Activated naive CD4-positive, alpha-beta T cell treated with anti-CD3 and anti-CD28 coated beads, Interleukin-2, amount 10 ng/mL, durations not matched to agents 7 days and 5 days (primary cell): ENCODE results near the gene PDE6D.

ENCODE experiments used
- CTCF ChIA-PET: fragments of 350-600 bp; sonication (Branson Sonifier 250); formaldehyde crosslinking; loops from one replicate; lab custom pipeline; 2021; ENCODE audit warnings: antibody characterized with exemption; lab: Charles Lee
- DNase-seq: peaks from one replicate; pipeline ENCODE4 v3.0.0-alpha.2; 2020
- H3K27ac Mint-ChIP-seq: one replicate; pipeline ENCODE4 v1.8.0; 2021; ENCODE audit warnings: mild to moderate bottlenecking, moderate library complexity, mixed read lengths
- H3K27me3 Mint-ChIP-seq: one replicate; pipeline ENCODE4 v1.8.0; 2021; ENCODE audit warnings: mild to moderate bottlenecking, mixed read lengths
- H3K36me3 Mint-ChIP-seq: one replicate; pipeline ENCODE4 v1.8.0; 2021; ENCODE audit warnings: mixed read lengths
- H3K4me1 Mint-ChIP-seq: one replicate; pipeline ENCODE4 v1.8.0; 2021; ENCODE audit warnings: mixed read lengths
- H3K4me3 Mint-ChIP-seq: one replicate; pipeline ENCODE4 v1.8.0; 2021; ENCODE audit warnings: mild to moderate bottlenecking, moderate library complexity, mixed read lengths
- H3K9me3 Mint-ChIP-seq: one replicate; pipeline ENCODE4 v1.8.0; 2021; ENCODE audit warnings: mixed read lengths

PDE6D gene

GRCh38 chr2:231786917-231787292 is 5.8 kb upstream of the PDE6D start:
- Mint-ChIP-seq H3K4me3 (peak overlapping the region; percentile 79), H3K27me3 (no peaks in the 10 kb centered on the region), H3K9me3 (no peaks in the 10 kb centered on the region), H3K36me3 (peaks cover 28% of the 10 kb centered on the region), H3K27ac (peak overlapping the region; percentile 62), H3K4me1 (peaks cover 53% of the 10 kb centered on the region)
- CTCF ChIA-PET = interaction anchor here (1.5 kb wide), 1 partner anchor 10 kb away, joined by 5 read pairs; no protein-coding TSS in a partner anchor
- no peak for DNase-seq

- peak; percentile 85 for DNase-seq
- Mint-ChIP-seq H3K4me1 (peaks cover 56% of the 10 kb centered on the region), H3K27ac (peak within 1 kb of the TSS; percentile 62), H3K36me3 (peaks cover 23% of the 10 kb centered on the region), H3K4me3 (peak within 1 kb of the TSS; percentile 79), H3K27me3 (no peaks in the 10 kb centered on the region), H3K9me3 (no peaks in the 10 kb centered on the region)
- CTCF ChIA-PET = interaction anchor here (1.0 to 1.9 kb wide), 5 partner anchors 10 to 606 kb away, joined by 3 to 6 read pairs (median 3); no protein-coding TSS in a partner anchor
Observed at GRCh38 chr2:231786177-231786916, 5.3 kb upstream of the PDE6D start, which contains the start of gene COPS7B. TSS of gene COPS7B (plus strand) at chr2:231786445. CDS start at chr2:231788571, 2,126 bp downstream.

GRCh38 chr2:231785822-231786176 is 4.7 kb upstream of the PDE6D start:
- Mint-ChIP-seq H3K9me3 (no peaks in the 10 kb centered on the region), H3K4me3 (peak overlapping the region; percentile 79), H3K36me3 (peaks cover 20% of the 10 kb centered on the region), H3K4me1 (peaks cover 59% of the 10 kb centered on the region), H3K27me3 (peaks cover 5% of the 10 kb centered on the region), H3K27ac (peak overlapping the region; percentile 50)
- CTCF ChIA-PET = interaction anchor here (1.0 to 1.9 kb wide), 6 partner anchors 10 to 607 kb away, joined by 3 to 6 read pairs (median 3); no protein-coding TSS in a partner anchor
- DNase-seq = no peak

- DNase-seq = no peak
- no peaks in the 10 kb centered on the region for H3K9me3 Mint-ChIP-seq
- CTCF ChIA-PET = interaction anchor here (1.0 to 1.9 kb wide), 6 partner anchors 10 to 607 kb away, joined by 3 to 6 read pairs (median 3); no protein-coding TSS in a partner anchor
Observed at GRCh38 chr2:231785413-231785812, 4.3 kb upstream of the PDE6D start.

GRCh38 chr2:231781798-231782726 is 980 bp upstream of the PDE6D start:
- Mint-ChIP-seq H3K36me3 (no peaks in the 10 kb centered on the region), H3K27me3 (peaks cover 12% of the 10 kb centered on the region), H3K4me3 (peak overlapping the region; percentile 88), H3K27ac (peak overlapping the region; percentile 92), H3K9me3 (no peaks in the 10 kb centered on the region), H3K4me1 (peaks cover 65% of the 10 kb centered on the region)
- peak; percentile 45 for DNase-seq
- CTCF ChIA-PET = no interaction called here

More at GRCh38 chr2:231785413-231785812, 4.3 kb upstream of the PDE6D start:
- Mint-ChIP-seq H3K36me3 (peaks cover 20% of the 10 kb centered on the region), H3K27me3 (peaks cover 8% of the 10 kb centered on the region), H3K27ac (no peak overlapping the region), H3K4me1 (peaks cover 59% of the 10 kb centered on the region), H3K4me3 (peak overlapping the region; percentile 79)

- CTCF ChIA-PET = interaction anchor here (1.0 kb wide), 1 partner anchor 8 kb away, joined by 3 read pairs; no protein-coding TSS in a partner anchor
- Mint-ChIP-seq H3K36me3 (no peaks in the 10 kb centered on the region), H3K9me3 (no peaks in the 10 kb centered on the region), H3K4me3 (peak overlapping the region; percentile 88), H3K27ac (peak overlapping the region; percentile 45), H3K27me3 (peaks cover 12% of the 10 kb centered on the region), H3K4me1 (peaks cover 50% of the 10 kb centered on the region)
- peak; percentile 40 for DNase-seq
Observed at GRCh38 chr2:231780123-231780908, 766 bp downstream of the PDE6D start.

GRCh38 chr2:231769170-231770136 is 11.6 kb downstream of the PDE6D start:
- no peaks in the 10 kb centered on the region for H3K27me3 Mint-ChIP-seq
- H3K4me3 Mint-ChIP-seq = no peak overlapping the region
- CTCF ChIA-PET = interaction anchor here (0.8 kb wide), 2 partner anchors 9 to 157 kb away, joined by 3 read pairs; no protein-coding TSS in a partner anchor
- H3K4me1 Mint-ChIP-seq = peaks cover 33% of the 10 kb centered on the region
- H3K36me3 Mint-ChIP-seq = no peaks in the 10 kb centered on the region
- DNase-seq = no peak
- H3K9me3 Mint-ChIP-seq = no peaks in the 10 kb centered on the region
- H3K27ac Mint-ChIP-seq = no peak overlapping the region

- Mint-ChIP-seq H3K36me3 (peaks cover 3% of the 10 kb centered on the region), H3K27me3 (no peaks in the 10 kb centered on the region), H3K27ac (peak overlapping the region; percentile 0), H3K4me3 (no peak overlapping the region), H3K9me3 (no peaks in the 10 kb centered on the region), H3K4me1 (peaks cover 39% of the 10 kb centered on the region)
- CTCF ChIA-PET = interaction anchor here (1.8 kb wide), 1 partner anchor 50 kb away, joined by 6 read pairs; no protein-coding TSS in a partner anchor
- DNase-seq = no peak
Observed at GRCh38 chr2:231765496-231765929, 15.6 kb downstream of the PDE6D start.

GRCh38 chr2:231764760-231765159 is 16.3 kb downstream of the PDE6D start:
- H3K27ac Mint-ChIP-seq = no peak overlapping the region
- CTCF ChIA-PET = interaction anchor here (0.9 kb wide), 1 partner anchor 36 kb away, joined by 3 read pairs; no protein-coding TSS in a partner anchor
- no peak for DNase-seq

GRCh38 chr2:231764124-231764523 is 17.0 kb downstream of the PDE6D start:
- Mint-ChIP-seq H3K36me3 (peaks cover 3% of the 10 kb centered on the region), H3K27ac (peak overlapping the region; percentile 15)

More at GRCh38 chr2:231764760-231765159, 16.3 kb downstream of the PDE6D start:
- Mint-ChIP-seq H3K36me3 (peaks cover 3% of the 10 kb centered on the region), H3K27me3 (no peaks in the 10 kb centered on the region), H3K4me1 (peaks cover 33% of the 10 kb centered on the region), H3K9me3 (no peaks in the 10 kb centered on the region), H3K4me3 (no peak overlapping the region)

GRCh38 chr2:231761735-231762134 is 19.3 kb downstream of the PDE6D start:
- no peak overlapping the region for H3K4me3 Mint-ChIP-seq
- peaks cover 25% of the 10 kb centered on the region for H3K4me1 Mint-ChIP-seq
- peaks cover 3% of the 10 kb centered on the region for H3K36me3 Mint-ChIP-seq
- no peak overlapping the region for H3K27ac Mint-ChIP-seq
- no peaks in the 10 kb centered on the region for H3K27me3 Mint-ChIP-seq
- DNase-seq = no peak
- no peaks in the 10 kb centered on the region for H3K9me3 Mint-ChIP-seq
- CTCF ChIA-PET = interaction anchor here (1.9 kb wide), 1 partner anchor 48 kb away, joined by 4 read pairs; no protein-coding TSS in a partner anchor

More at GRCh38 chr2:231764124-231764523, 17.0 kb downstream of the PDE6D start:
- no peak for DNase-seq
- Mint-ChIP-seq H3K9me3 (no peaks in the 10 kb centered on the region), H3K4me1 (peaks cover 26% of the 10 kb centered on the region), H3K4me3 (no peak overlapping the region), H3K27me3 (no peaks in the 10 kb centered on the region)
- CTCF ChIA-PET = interaction anchor here (0.9 kb wide), 1 partner anchor 37 kb away, joined by 3 read pairs; no protein-coding TSS in a partner anchor

GRCh38 chr2:231752061-231752460 is 29.0 kb downstream of the PDE6D start:
- CTCF ChIA-PET = no interaction called here
- H3K9me3 Mint-ChIP-seq = no peaks in the 10 kb centered on the region
- H3K4me3 Mint-ChIP-seq = no peak overlapping the region
- no peak for DNase-seq
- no peak overlapping the region for H3K27ac Mint-ChIP-seq
- peaks cover 2% of the 10 kb centered on the region for H3K4me1 Mint-ChIP-seq
- H3K27me3 Mint-ChIP-seq = peaks cover 3% of the 10 kb centered on the region
- no peaks in the 10 kb centered on the region for H3K36me3 Mint-ChIP-seq
